ENCODE data around the gene GAP43. TPM values are rescaled to one million over a fixed set of nuclear protein-coding genes. Genes with fewer than 3 reads are reported as not detected.

The GAP43 gene
- polyA plus RNA-seq, 1 donor: 0.68 TPM

DNA sequence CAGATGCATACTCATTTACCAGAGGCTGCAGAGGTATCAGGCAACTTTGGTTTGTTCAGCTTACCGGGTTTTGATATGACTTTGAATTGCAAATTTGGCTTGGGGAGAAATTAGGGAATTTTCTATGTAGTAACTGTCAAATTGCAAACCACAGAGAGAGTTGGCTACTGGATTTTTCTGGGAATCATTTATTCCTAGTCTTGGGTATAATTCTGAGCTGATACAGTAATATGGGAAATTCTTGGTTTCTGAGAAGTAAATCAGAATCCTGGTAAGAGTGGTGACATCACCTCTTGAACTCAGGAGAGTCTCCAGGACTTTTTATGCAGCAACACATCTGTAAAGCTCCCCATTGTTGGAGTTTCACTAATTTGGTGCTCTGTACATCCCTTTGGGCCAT, 39.0 kb downstream of the GAP43 start:
- no peak for DNase-seq

DNA sequence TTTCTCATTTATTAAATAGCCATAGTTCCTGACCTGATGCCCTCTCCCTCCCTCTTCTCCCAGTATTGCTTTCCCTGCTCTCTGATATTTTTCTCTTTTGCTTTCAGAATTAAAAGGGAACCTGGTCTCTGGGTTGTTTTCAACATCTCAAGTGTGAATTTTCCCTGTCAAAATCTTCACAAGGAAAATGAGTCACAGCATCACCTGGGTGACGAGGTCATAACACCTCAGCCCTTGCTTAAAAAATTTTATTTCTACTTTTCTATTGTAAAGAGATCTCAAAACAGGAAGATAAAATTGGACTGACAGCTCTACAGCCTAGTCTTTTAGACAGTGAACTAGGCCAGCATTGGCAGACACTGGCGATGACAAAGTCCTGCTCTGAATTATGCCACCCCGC, 40.1 kb downstream of the GAP43 start:
- DNase-seq: no peak

DNA sequence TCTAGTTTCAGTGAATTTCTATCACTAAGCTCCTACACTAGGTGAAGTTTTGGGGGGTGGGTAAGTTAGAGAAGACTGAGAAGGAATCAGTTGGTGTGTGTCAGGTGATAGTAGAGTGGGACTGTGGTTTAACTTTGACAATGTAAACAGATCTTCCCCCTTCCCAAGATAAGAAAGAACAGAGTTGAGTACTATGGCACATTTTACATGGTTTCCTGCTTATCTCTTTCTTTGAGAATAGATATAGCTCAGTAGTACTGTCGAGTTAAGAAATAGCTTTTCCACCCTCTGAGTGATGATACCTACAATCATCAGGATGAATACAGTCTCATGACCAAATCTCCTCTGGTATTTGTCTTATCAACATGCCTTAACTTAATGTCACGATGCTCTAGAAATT, 42.8 kb downstream of the GAP43 start:
- DNase-seq: no peak

DNA sequence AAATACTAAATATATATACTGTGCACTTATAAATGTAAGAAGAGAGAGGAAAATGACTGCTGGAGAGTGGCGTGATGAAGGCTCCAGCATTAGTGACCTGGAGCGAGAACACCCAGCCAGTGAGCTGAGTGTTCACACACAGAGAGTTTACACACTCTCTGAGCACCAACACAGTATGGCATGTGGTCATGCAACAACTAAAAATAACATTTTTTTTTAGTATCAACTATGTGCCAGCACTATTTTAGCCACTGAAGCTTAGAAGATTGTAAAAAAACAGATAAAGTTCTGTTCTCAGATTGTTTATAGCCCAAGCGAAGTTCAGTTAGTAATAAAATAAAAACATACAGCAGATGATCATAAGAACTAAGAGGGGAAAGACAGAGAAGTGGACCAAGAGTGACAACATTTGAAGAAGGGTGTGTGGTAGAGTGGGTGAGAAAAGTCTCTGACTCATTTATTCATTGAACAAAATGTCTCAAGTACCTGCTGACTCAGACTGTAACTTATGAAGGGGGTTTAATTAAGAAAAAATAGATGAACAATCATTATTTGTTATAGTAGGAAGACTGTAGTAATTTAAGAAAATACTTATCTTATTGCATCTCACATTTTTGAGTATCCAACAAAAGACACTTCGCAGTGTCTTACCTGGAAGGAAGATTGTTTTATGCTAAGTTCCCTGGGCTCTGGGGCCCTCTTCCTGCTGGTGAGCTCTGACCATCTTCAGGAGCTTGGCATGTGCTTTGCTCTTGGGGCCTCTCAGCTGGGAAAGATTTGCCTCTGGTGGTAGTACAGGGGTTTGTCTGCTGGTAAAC, 43.8 kb downstream of the GAP43 start:
- DNase-seq: no peak

DNA sequence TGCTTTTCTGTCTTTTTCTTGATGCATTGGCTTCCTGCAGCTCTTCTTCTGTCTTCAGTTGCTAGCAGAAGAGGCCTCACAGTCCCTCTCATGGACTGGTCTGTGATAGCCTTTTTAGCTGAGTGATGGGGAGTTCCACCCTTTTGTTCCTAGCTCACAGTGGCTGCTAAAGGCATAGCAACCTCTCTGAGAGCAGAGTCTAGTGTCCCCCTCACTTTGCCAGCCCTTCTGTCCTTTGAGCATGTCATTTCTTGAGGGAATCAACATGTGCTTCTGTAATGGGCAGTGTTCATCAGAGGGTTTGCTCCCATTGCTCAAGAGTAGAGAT, 44.4 kb downstream of the GAP43 start:
- DNase-seq: no peak

DNA sequence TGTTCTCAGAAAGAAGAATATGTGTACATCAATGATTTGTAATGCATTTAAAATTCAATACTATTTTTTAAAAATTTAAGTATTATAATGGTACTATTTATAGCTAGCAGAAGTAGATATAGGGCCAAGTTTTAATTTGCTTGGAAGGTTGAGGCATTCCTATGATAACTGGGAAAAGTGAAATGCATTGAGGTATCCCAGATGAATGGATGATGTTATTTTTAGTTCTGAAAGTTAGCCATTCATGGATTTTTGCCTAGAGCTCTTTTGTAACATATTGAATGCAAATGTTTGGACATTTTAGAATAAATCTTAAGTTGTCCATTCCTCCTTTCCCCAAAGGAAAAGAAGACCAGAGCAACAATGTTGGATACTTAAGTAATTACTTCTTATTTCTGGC, 47.6 kb downstream of the GAP43 start:
- DNase-seq: peak; percentile 32

DNA sequence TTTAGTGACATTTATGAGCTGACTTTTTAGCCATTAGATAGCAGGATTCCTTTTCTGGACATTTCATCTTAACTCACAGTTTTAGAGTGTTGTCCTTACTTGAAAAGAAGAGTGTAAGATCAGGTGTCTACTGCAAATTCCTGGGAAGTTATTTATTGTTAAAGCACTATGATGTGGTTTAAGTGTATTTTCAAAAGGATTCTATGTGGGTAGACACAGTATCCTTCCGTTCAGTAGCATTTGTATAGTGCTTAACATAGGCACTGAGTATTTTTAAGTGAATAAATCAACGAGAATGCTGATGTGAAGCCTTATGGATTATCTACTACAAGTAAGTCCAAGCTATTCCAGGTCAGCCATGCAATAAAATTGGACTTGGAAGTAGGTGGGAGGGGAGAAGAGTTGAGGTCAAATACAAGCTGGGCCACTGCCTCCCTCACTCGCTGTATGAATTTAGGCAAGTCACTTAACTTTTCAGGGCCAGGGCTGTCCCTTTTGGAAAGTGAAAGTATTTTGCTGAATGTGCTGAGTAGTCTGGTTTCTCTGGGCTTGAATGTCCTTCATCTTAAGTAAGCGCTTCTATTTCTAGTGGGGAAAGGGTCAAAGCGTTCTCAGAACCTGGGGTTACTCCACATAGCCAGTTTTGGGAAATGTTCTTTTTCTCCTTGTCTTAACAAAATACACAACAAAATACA, 48.6 kb downstream of the GAP43 start:
- no peak for DNase-seq

DNA sequence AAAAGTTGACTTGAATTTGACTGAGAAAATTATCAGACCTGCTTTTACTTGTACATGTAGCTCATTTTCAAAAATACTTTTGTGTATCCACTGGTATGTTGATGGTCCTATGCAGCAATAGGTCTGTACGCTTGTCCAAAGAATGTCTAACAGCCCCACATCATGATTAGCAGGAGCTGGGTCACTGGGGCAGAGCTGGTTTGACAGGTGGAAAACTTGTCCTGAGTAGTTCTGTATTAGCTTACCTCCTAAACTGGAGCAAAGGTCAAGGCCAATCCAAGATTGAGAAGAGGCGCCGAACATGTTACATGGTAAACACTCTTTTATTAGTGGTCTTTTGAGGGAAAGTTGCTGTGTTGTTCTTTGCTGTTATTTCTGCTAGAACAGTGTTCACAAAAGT, 50.6 kb downstream of the GAP43 start:
- no peak for DNase-seq

DNA sequence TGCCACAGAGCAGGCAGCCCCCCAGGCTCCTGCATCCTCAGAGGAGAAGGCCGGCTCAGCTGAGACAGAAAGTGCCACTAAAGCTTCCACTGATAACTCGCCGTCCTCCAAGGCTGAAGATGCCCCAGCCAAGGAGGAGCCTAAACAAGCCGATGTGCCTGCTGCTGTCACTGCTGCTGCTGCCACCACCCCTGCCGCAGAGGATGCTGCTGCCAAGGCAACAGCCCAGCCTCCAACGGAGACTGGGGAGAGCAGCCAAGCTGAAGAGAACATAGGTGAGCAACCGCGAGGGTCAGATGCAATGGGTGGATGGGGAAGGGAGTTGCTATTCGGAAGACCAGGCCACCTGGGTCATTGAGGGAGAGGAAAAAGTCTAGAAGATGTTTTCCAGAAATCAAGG, 53.0 kb downstream of the GAP43 start:
- DNase-seq: no peak

DNA sequence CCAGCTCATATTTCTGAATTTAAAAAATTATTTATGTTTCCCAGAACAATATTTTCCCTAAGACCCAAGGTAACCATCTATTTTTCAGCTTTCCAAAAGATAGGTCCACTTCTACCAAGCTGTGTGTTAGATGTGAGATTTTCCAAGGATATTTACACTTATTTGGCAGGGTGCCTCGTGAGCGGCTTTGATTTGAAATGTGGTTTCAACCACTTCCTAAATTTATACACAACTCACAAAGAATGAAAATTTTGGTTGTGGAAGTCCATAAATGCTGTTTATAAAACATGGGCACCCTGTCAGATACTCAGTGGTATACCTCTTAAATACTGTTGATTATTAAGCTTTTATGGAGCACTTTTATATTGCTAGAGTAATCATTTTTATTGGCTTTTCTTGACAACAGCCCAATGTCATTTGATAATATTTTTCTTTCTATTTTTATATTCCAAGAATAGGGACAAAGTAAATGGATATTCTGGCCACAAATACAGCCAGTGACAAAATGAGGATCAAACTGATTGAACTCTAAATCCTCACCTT, 57.6 kb downstream of the GAP43 start:
- no peak for DNase-seq

DNA sequence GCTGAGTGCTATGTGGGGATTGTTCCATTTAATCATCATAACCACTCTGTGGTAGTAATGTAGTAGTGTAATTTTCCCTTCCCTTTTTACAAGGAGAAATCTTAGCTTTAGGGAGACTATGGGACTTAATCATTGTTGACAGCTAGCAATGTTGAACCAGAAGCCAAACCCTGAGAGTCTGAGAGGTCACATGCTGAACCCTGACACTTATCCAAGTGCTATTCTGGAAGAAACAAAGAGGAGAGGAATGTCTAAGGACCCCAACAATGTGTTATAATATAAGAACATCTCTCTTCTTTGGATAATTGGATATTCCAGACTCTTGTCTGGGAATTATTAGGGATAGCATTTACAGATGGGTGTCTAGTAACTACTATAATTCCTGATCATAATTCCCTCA, 58.4 kb downstream of the GAP43 start:
- DNase-seq: no peak

DNA sequence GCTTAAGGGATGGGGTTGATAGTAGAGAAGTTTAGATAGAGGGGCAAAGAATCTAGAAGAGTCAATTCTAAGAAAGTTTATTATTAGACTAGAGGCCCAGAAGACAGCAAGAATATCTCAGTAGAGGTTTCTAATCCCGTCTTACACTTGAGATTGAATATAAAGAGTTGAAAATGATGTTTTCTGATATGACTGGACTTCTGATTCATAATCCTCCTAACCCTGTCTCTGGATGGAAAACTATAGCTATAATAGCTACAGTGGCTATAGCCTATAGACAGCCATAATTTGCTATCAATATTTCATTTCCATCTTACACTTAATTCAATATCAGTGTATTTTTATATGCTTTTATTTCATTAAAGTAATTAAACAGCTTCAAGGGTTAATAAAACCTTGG, 60.0 kb downstream of the GAP43 start:
- no peak for DNase-seq

DNA sequence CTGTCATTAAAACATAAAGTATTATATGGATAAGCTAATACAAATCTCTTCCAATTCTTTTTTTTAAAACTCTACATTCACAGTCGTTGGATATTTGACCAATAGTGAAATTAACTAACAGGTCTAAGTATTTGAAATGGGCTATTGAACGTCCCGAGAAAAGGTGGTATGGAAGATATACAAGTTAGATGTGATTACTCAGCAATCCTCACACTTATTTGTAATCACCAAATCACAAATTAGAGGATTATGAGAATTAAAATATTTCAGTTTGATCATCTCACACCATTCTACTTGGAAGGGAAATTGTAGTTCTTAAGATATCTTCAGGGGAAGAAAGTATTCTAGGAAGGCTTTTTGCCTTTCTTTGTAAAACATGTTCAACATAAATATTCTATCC, 60.5 kb downstream of the GAP43 start:
- DNase-seq: no peak

DNA sequence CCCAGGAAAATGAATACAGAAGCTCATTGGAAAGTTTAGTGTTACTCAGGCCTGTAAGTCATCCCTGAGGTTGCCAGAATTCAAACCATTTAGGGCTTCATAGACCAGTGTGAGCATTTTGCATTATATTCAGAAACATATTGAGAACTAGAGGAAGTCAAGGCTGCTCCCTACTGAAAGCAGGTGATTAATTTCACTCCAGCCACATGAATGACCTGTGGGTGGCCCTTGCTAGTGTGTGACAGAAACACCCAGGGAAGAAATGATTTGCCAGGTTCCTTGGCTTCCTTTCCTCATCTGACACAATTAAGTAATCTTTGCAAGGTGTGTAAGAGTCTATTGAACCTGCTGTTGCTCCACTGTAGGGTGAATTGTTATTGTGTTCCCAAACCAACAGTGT, 61.8 kb downstream of the GAP43 start:
- DNase-seq: no peak

DNA sequence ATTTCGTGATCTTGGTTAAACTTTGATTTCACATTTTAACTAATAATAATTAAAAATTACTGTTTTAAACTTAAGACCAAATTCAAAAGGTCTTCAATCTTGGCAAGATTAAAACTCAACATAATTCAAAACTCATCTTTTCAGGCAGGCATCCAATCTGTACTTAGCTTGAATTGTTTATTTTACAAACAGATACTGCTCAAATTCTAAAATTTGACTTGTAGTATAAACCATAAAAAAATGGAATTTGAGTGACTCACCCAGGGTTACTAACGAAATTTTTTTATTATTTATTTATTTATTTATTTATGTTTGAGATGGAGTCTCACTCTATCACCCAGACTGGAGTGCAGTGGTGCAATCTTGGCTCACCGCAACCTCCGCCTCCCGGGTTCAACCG, 64.4 kb downstream of the GAP43 start:
- no peak for DNase-seq

DNA sequence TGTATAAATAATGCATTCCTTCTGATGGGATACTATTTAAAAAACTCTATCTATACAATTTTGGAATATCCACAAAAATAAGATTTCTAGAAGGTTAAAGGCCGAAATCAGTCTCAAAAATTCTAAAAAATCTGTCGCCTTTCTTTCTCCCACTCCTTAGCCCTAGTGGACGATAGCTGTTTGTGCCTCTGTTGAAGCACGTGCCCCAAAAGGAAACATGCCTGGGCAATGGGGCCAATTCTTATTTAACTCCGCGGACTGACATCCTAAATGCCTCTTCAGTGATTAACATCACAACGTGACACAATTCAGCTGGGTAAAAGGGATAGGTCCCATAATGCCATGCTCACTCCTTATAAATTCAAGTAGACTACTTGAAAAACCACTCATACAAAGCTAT, 65.1 kb downstream of the GAP43 start:
- no peak for DNase-seq

DNA sequence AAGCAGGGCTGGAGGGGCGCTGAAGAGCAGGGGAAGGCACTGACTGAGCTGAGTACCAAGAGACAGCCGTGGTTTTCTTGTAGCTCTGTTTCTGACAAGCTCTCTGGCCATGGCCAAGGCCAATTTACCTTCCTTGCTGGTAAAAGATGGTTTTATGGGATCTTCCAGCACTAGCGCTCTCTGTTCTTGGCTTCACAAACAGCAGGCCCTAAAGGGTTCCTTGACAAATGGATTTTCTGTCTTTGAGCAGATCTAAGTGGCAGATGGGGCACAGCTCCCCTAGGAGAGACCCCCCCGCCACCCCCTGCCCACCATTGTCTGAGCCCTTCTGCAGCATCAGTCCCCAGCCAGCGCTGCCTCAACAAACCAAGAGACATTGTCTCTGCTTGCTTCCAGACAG, 66.6 kb downstream of the GAP43 start:
- DNase-seq: no peak

DNA sequence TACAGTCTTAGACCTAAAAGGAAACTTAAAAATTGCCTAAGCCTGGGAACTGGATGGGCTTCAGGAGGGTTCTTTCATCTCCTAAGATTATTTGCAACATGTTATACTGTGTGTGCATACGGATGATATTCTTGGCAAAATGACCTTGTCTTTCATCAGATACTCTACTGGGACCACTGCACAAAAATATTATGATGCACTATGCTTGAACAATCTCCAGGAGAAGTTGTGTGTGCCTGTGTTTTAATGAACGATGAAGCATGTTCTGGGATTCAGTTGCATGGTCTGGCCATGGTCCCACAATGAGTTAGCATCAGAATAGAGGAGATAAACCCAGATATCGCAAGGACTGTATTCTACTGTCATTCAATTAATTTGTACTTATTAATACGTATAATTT, 68.7 kb downstream of the GAP43 start:
- peak; percentile 32 for DNase-seq

DNA sequence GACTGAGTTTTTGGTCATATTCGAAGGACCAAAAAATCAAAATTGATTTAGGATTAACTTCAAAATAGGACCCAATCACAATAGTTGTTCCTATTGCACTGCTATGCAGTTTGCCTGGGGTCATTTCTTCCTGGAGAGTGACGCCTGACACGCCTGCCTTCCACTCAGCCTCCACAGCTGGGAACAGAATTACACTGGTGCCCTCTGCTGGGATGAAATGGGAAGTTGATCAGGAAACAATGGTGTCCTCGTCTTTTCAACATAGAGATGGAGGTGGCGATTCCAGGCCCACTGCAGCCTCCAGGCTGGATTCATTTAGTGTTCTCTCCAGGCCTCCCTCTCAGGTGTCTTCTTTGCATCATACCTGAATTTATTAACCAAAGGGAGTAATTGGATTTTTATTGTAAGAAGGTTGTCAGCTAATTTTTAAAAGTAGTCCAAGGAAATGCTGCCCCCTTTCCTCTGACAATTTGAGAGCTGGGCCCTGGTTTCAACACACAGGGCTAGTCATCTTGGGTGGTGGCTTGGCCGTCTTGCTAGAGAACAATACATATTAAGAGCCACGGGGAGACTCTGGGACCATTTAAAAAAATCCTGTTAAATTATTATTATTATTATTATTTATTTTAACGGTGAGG, 69.7 kb downstream of the GAP43 start:
- DNase-seq: peak; percentile 77

DNA sequence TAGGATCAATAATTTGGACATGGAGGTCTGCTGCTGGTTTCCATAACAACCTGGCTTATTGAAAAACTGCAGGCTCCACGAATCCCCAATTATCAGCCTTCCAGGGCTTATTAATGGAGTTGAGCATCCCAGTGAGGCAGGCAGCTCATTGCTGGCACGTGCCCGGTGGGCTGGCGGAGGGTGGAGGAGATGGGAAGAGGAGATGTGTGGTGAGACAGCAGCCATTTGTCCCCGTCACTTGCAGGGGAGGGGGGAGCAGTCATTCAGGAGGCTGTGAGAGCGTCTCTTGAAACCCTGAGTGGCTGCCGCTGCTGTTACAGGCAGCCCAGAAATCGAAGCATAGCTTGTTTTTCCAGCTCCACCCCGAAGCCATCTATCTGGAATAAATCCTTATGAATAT, 70.6 kb downstream of the GAP43 start:
- DNase-seq: no peak

DNA sequence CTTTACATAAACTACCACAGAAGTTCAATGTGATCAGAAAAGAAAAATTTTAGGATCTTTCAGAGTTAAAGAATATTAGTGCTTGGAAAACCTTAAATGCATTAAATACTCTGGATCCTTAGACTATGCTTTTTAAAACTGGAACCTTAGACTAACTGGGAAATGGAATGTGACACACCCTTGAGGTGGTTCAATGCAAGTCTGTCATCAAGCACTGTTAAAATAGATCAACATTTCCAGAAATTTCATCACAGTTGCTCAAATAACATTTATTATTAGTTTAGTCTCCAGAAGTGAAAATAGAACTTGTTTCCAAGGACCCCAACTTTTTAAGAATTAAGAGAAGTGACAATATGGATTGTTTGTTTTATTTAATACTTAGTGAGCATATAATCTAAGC, 71.8 kb downstream of the GAP43 start:
- DNase-seq: no peak

DNA sequence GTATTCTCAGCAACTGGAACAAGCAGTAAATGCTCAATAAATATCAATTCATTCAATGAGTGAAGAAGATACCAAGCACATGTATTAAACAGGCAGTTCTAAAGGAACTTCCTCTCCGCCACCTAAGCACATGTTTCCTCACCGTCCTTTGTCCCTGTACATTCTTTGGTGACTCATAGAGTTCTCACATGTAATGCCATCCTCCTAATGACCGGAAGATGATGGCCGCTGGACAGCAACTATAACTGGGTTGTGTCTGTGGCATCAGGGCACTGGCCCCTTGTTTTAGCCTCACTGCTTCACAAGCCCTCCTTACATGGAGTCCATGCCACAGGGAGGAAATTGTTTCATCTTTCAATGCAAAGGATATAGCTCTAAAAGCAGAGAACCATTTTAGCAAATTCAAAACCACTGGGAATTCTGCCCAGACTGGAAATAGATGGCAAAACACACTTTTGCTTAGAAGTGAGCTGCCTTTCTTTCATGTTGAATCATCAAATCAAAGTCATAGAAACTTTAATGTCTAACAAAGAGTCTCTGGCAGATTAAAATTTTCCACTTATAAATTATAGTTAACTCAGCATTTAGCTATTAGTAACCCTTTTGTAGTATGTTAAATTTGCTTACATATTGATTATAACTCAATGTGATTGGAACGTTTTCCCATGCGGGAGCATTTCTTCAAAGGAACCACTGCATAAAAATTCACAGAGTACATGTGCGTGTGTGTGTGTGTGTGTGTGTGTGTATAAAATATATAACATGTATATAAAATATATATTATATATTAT, 74.1 kb downstream of the GAP43 start:
- DNase-seq: no peak
